Adrenal gland (tissue), 5 donors: ENCODE data around the gene ITGA11.

ENCODE experiments used
- POLR2A ChIP-seq, 2 donors: fragments of 450-650 bp; IDR thresholded peaks; one replicate each; pipeline ENCODE4 v1.6.1; 2017; ENCODE audit warnings: antibody characterized with exemption in 2 of 2, mild to moderate bottlenecking in 2 of 2, moderate library complexity in 1 of 2
- TF ChIP-seq, protein P1 (sequence below), 6 experiments: fragments of 450-650 bp in 4 of 6; fragments of 200-600 bp in 2 of 6; sonication (generic) in 1 of 6; IDR thresholded peaks; 1 replicate in 5 of 6; 2 replicates in 1 of 6; pipeline versions ENCODE4 v1.5.1 to v1.8.0; 2016 to 2021; ENCODE audit warnings: antibody characterized with exemption in 6 of 6, mild to moderate bottlenecking in 2 of 6, moderate library complexity in 1 of 6
- donor health status: DM: no; HTN: no; CAD: no.

DNA sequence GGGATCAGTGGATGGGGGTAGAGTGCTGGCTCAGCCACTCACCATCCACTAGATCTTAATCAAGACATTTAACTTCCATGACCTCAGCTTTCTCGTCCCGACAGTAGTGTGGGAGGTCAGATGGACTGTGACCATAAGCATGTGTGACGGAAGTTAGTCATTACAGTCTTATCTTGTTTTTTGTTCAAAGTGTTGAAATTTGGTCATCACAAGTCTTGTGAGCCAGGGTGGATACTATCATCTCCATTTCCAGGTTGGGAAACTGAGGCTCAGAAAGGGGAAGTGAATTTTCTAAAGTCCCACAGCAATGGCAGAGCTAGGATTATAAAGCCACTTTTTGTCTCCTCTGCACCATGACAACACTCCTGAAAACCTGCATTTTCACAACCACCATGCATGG is 32.0 kb upstream of the ITGA11 start:
- TF ChIP-seq, protein P1, sequence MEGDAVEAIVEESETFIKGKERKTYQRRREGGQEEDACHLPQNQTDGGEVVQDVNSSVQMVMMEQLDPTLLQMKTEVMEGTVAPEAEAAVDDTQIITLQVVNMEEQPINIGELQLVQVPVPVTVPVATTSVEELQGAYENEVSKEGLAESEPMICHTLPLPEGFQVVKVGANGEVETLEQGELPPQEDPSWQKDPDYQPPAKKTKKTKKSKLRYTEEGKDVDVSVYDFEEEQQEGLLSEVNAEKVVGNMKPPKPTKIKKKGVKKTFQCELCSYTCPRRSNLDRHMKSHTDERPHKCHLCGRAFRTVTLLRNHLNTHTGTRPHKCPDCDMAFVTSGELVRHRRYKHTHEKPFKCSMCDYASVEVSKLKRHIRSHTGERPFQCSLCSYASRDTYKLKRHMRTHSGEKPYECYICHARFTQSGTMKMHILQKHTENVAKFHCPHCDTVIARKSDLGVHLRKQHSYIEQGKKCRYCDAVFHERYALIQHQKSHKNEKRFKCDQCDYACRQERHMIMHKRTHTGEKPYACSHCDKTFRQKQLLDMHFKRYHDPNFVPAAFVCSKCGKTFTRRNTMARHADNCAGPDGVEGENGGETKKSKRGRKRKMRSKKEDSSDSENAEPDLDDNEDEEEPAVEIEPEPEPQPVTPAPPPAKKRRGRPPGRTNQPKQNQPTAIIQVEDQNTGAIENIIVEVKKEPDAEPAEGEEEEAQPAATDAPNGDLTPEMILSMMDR (IDR thresholded peaks at IDR 0.05) = no peak
- no peak for TF ChIP-seq POLR2A (IDR thresholded peaks at IDR 0.05)
